ENCODE measurements around the gene SLC35B2.

The SLC35B2 gene

DNA sequence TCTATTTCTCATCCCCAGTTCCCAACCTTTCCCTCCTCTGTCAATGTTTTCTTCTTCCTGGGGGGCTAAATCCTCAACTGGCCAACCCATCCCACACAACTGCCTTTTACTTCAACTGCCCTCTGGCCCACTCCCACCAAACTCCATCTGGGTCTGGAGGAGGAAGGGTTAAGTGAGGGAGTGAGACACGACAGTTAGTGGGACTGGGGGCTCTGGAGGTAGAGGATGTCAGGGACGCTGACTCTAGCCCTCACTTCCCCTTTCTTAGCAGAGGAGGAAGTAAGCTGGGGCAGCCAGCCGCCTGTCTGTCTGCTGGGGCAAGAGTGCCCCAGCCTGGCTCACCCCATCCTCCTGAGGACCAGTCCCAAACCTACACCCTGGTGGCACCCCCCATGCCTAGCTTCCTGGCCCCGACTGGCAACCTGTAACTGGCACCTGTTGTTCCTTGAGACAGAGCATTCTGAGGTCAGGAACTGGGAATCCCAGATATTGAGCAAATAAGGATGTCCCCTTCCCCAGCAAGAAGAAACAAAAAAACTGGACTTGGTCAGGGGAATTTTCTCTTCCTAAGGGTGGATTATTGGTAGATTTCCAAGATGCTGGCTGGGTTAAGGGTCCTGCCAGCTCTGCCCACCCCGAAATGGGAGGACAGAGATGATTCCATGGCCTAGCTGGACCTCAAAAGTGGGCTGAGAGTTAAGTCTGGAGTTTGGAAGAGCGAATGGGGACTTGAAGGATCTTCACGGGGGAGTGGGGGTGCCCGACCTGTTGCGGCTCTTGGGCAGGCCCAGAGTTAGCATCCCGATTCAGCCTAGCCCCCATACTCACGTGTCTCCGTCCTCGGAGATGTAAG lies 7.1 kb upstream of the SLC35B2 start:
- H3K36me3 ChIP-seq (ENCODE audit: low read depth) = no peaks in the 10 kb centered on the region
- H3K27ac ChIP-seq (ENCODE audit: poor library complexity, severe bottlenecking) = no peak overlapping the region
- H3K4me1 ChIP-seq (ENCODE audit: insufficient read depth, poor library complexity, severe bottlenecking) = peaks cover 18% of the 10 kb centered on the region
- peak overlapping the region; percentile 69 for H3K4me3 ChIP-seq (ENCODE audit: severe bottlenecking)
- peaks cover 1% of the 10 kb centered on the region for H3K27me3 ChIP-seq (ENCODE audit: insufficient read depth, poor library complexity, severe bottlenecking)
- DNase-seq (ENCODE audit: low spot score) = no peak
- no peaks in the 10 kb centered on the region for H3K9me3 ChIP-seq (ENCODE audit: severe bottlenecking)
- peak; percentile 3; the same call in 1 of the 3 replicates for ATAC-seq (ENCODE audit: low read depth)
- TF ChIP-seq, protein P1, sequence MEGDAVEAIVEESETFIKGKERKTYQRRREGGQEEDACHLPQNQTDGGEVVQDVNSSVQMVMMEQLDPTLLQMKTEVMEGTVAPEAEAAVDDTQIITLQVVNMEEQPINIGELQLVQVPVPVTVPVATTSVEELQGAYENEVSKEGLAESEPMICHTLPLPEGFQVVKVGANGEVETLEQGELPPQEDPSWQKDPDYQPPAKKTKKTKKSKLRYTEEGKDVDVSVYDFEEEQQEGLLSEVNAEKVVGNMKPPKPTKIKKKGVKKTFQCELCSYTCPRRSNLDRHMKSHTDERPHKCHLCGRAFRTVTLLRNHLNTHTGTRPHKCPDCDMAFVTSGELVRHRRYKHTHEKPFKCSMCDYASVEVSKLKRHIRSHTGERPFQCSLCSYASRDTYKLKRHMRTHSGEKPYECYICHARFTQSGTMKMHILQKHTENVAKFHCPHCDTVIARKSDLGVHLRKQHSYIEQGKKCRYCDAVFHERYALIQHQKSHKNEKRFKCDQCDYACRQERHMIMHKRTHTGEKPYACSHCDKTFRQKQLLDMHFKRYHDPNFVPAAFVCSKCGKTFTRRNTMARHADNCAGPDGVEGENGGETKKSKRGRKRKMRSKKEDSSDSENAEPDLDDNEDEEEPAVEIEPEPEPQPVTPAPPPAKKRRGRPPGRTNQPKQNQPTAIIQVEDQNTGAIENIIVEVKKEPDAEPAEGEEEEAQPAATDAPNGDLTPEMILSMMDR (IDR thresholded peaks at IDR 0.05; ENCODE audit: poor library complexity, severe bottlenecking) = no peak

DNA sequence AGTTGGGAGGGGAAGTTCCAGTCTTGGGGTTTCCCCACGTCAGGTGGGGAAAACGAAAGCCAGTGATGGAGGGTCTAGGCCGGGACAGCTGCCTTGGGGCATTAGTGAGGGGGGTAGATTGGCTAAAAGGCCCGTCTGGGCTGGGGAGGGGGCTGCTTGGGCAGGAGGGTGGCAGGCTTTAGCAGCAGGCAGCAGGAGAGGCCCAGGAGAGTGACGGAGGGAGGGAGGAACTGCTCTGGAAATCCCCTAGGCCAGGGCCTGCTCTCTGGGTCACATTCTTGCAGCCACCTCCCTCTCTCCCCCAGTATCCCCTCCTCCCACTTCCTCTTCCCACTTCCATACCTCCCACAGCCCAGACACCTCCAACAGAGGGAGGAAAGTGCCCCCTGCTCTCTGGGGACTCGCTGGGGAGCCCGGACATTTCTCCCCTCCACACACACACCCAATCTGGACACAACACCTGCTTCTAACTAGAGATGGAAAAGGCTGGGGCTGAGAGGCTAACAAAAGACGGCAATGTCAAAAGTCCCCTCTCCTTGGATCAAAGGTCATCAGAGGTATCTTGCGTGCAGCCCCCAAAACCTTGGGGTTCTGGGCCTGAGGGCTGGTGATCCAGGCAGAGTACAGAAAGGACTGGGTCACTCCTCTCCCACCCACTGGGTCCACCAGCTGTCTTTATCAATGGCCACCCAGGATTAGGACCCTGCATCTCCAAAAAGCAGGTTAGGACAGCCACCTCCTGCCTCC lies 6.2 kb upstream of the SLC35B2 start:
- DNase-seq (ENCODE audit: low spot score) = no peak
- H3K4me1 ChIP-seq (ENCODE audit: insufficient read depth, poor library complexity, severe bottlenecking) = peaks cover 18% of the 10 kb centered on the region
- H3K27me3 ChIP-seq (ENCODE audit: insufficient read depth, poor library complexity, severe bottlenecking) = no peaks in the 10 kb centered on the region
- no peaks in the 10 kb centered on the region for H3K36me3 ChIP-seq (ENCODE audit: low read depth)
- H3K9me3 ChIP-seq (ENCODE audit: severe bottlenecking) = no peaks in the 10 kb centered on the region
- TF ChIP-seq, protein P1 (IDR thresholded peaks at IDR 0.05; ENCODE audit: poor library complexity, severe bottlenecking) = no peak
- H3K27ac ChIP-seq (ENCODE audit: poor library complexity, severe bottlenecking) = no peak overlapping the region
- ATAC-seq (ENCODE audit: low read depth) = peak; percentile 24; the same call in 1 of the 3 replicates
- no peak overlapping the region for H3K4me3 ChIP-seq (ENCODE audit: severe bottlenecking)

DNA sequence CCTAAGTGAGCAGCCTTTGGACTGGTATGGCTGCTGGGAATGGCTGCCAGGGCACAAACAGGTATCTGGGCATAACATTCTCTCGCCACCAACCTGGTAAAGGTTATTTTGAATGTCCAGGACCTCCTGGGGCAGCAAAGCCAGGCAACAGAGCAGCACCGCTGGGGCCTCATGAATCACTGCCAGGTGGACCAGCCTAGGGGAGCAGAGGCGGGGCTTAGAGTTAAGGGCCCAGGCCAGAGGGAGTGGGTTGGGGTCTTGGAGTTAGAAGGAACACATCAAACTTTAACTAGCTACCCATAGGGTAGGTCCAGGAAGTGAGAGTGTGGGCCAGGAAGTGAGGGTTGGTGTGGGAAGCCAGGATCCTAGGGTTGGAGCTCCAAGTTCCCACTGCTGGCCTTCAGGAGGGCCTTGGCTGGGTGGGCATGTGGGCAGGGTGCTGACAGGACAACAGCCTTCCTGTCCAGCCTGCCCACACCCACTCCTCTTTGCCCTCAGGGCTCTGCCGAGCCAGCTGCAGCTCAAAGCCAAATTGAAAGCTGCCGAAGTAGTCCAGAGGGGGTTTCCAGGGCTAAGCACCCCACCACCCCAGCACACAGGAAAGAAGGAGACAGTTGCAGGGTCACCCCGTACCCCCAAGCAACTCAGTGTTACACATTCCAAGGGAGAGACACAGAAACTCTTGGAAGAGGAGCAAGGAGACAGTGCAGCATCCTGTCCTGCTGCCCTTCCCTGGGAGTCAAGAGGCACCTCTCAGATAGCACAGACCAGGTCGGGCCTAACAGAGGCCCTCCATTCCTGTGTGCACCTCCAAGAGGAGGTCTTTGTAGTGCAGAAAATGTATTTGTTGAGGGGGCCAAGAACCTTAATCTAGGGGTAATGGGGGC lies 5.4 kb upstream of the SLC35B2 start:
- TF ChIP-seq, protein P1 (IDR thresholded peaks at IDR 0.05; ENCODE audit: poor library complexity, severe bottlenecking) = no peak
- peaks cover 18% of the 10 kb centered on the region for H3K4me1 ChIP-seq (ENCODE audit: insufficient read depth, poor library complexity, severe bottlenecking)
- H3K27me3 ChIP-seq (ENCODE audit: insufficient read depth, poor library complexity, severe bottlenecking) = no peaks in the 10 kb centered on the region
- DNase-seq (ENCODE audit: low spot score) (no peak), ATAC-seq (ENCODE audit: low read depth) (no peak)
- no peaks in the 10 kb centered on the region for H3K36me3 ChIP-seq (ENCODE audit: low read depth)
- H3K27ac ChIP-seq (ENCODE audit: poor library complexity, severe bottlenecking) = no peak overlapping the region
- no peak overlapping the region for H3K4me3 ChIP-seq (ENCODE audit: severe bottlenecking)
- H3K9me3 ChIP-seq (ENCODE audit: severe bottlenecking) = no peaks in the 10 kb centered on the region

DNA sequence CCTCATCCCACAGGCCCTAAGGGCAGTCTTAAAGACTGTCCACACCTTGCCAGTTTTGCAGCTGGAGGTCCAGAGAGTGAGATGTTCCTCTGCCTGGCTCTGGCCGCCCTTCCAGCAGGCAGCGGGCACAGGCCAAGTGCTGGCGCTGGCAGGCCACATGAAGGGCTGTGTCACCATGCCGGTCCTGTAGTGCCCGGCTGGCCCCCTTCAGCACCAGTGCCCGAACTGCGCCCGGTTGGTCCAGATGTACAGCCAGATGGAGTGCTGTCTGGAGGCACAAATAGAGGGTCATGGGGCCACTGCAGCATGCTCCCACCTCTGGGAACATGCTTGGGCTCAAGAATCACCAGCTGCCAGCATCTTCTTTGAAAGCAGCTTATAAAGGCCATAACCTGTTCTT lies 4.3 kb upstream of the SLC35B2 start:
- Histone ChIP-seq H3K36me3 (ENCODE audit: low read depth) (no peaks in the 10 kb centered on the region), H3K4me3 (ENCODE audit: severe bottlenecking) (no peak overlapping the region), H3K9me3 (ENCODE audit: severe bottlenecking) (no peaks in the 10 kb centered on the region), H3K27ac (ENCODE audit: poor library complexity, severe bottlenecking) (no peak overlapping the region), H3K4me1 (ENCODE audit: insufficient read depth, poor library complexity, severe bottlenecking) (peaks cover 18% of the 10 kb centered on the region), H3K27me3 (ENCODE audit: insufficient read depth, poor library complexity, severe bottlenecking) (no peaks in the 10 kb centered on the region)
- ATAC-seq (ENCODE audit: low read depth) (no peak), DNase-seq (ENCODE audit: low spot score) (no peak)
- TF ChIP-seq, protein P1 (IDR thresholded peaks at IDR 0.05; ENCODE audit: poor library complexity, severe bottlenecking) = no peak
